K562 (cell line): ENCODE measurements around the gene ABCC9. TPM values are rescaled to one million over a fixed set of nuclear protein-coding genes. Genes with fewer than 3 reads are reported as not detected.

Experiments
- ATAC-seq: fragments of 200-7000 bp; cut with Tn5 transposase; 3 replicates; pipeline ENCODE4 v1.9.1; 2020; ENCODE audit warnings: moderate library complexity
- BruUV-seq: library from RNA; stranded (reverse); fragments of 400-500 nt; replicated peaks from 2 replicates; lab custom pipeline; 2021; lab: Mats Ljungman, UMichigan
- CTCF ChIA-PET: fragments of 300-600 bp; formaldehyde crosslinking; extraction: SDS; loops from one replicate; lab custom pipeline; 2021; ENCODE audit warnings: low intra/inter-chr PET ratio; lab: Yijun Ruan, JAX
- POLR2A ChIA-PET: fragments of 300-600, 350-650 bp; sonication (Branson Sonifier 250); formaldehyde crosslinking; extraction: SDS; loops from one replicate; lab custom pipeline; 2021; ENCODE audit warnings: antibody characterized with exemption, inconsistent platforms; lab: Yijun Ruan, JAX
- DNase-seq, 4 experiments: peaks; one replicate each; pipeline versions ENCODE4 v3.0.0 to v3.0.0-alpha.2; 2011 to 2018; ENCODE audit warnings: low spot score in 3 of 4, mixed read lengths in 3 of 4; ENCODE audit errors: extremely low read depth in 1 of 4
- FAIRE-seq: peaks from 2 replicates; lab custom pipeline; 2011; peaks lifted over from hg19 to GRCh38; lab: Jason Lieb, UNC
- H2AFZ ChIP-seq: 2 replicates; pipeline ENCODE4 v1.6.0; 2011; ENCODE audit warnings: low read depth, low read length, control low read depth, inconsistent platforms
- H3K27ac ChIP-seq: fragments of 200-600 bp; 3 replicates; pipeline ENCODE4 v1.8.0; 2011; ENCODE audit warnings: low read depth, mild to moderate bottlenecking, control low read depth, inconsistent platforms, low read length, moderate library complexity, mixed read lengths; ENCODE audit errors: extremely low read depth
- H3K27me3 ChIP-seq, 2 experiments: fragments of 300-600 bp in 1 of 2; 2 replicates in 1 of 2; 3 replicates in 1 of 2; pipeline versions ENCODE4 v1.6.0 to v1.8.0; 2011; ENCODE audit warnings: inconsistent platforms in 2 of 2, low read length in 2 of 2, mild to moderate bottlenecking in 1 of 2, mixed read lengths in 1 of 2, moderate library complexity in 1 of 2; ENCODE audit not compliant: control insufficient read depth in 2 of 2, insufficient read depth in 2 of 2
- H3K36me3 ChIP-seq: fragments of 300-600 bp; 3 replicates; pipeline ENCODE4 v1.8.0; 2011; ENCODE audit warnings: mild to moderate bottlenecking, low read length, inconsistent platforms; ENCODE audit not compliant: control insufficient read depth, insufficient read depth
- H3K4me1 ChIP-seq, 2 experiments: fragments of 200-600 bp in 1 of 2; replicated peaks in 1 of 2; 2 replicates in 1 of 2; 3 replicates in 1 of 2; pipeline versions ENCODE4 v1.5.1 to v1.8.0; 2011; ENCODE audit warnings: inconsistent platforms in 2 of 2, low read length in 2 of 2, mild to moderate bottlenecking in 1 of 2, mixed read lengths in 1 of 2, moderate library complexity in 1 of 2; ENCODE audit not compliant: control insufficient read depth in 2 of 2, insufficient read depth in 2 of 2
- H3K4me2 ChIP-seq: 2 replicates; pipeline ENCODE4 v1.6.1; 2011; ENCODE audit warnings: low read length, control low read depth, inconsistent platforms, mixed read lengths; ENCODE audit not compliant: insufficient read depth
- H3K4me3 ChIP-seq: fragments of 200-600 bp; sonication (generic), shearing (Covaris generic); 2 replicates; pipeline ENCODE4 v1.5.1; 2016; ENCODE audit warnings: control low read depth, inconsistent platforms
- H3K79me2 ChIP-seq: fragments of 200-600 bp; 3 replicates; pipeline ENCODE4 v1.8.0; 2011; ENCODE audit warnings: low read length, inconsistent platforms; ENCODE audit not compliant: control insufficient read depth, insufficient read depth
- H3K9ac ChIP-seq, 2 experiments: 2 replicates each; pipeline versions ENCODE4 v1.6.0 to v1.6.1; 2011; ENCODE audit warnings: low read depth in 2 of 2, low read length in 2 of 2, control low read depth in 1 of 2, inconsistent platforms in 1 of 2, mild to moderate bottlenecking in 1 of 2, mixed read lengths in 1 of 2; ENCODE audit not compliant: insufficient read depth in 1 of 2
- H3K9me1 ChIP-seq: one replicate; pipeline ENCODE4 v1.6.0; 2011; ENCODE audit warnings: inconsistent platforms, mild to moderate bottlenecking, low read length, moderate library complexity; ENCODE audit not compliant: control insufficient read depth, insufficient read depth
- H3K9me3 ChIP-seq: replicated peaks from 2 replicates; pipeline ENCODE4 v1.5.1; 2011; ENCODE audit warnings: low read depth, low read length, inconsistent platforms; ENCODE audit not compliant: control insufficient read depth, insufficient read depth
- H4K20me1 ChIP-seq: replicated peaks from 2 replicates; pipeline ENCODE4 v1.6.1; 2011; ENCODE audit warnings: low read length, inconsistent platforms, mixed read lengths; ENCODE audit not compliant: control insufficient read depth, insufficient read depth
- ASH1L ChIP-seq: fragments of 450-650 bp; IDR thresholded peaks from 2 replicates; pipeline ENCODE4 v1.6.1; 2018; ENCODE audit warnings: borderline replicate concordance, mild to moderate bottlenecking, low read depth; ENCODE audit not compliant: partially characterized antibody
- ATF3 ChIP-seq, 2 experiments: fragments of 450-650 bp in 1 of 2; sonication (generic) in 1 of 2; formaldehyde crosslinking in 1 of 2; IDR thresholded peaks in 1 of 2; conservative IDR thresholded peaks in 1 of 2; 2 replicates each; pipeline versions ENCODE4 v1.6.1 to v1.8.1; 2016 to 2023; ENCODE audit warnings: mild to moderate bottlenecking in 2 of 2, moderate library complexity in 2 of 2, inconsistent platforms in 1 of 2, missing genetic modification reagents in 1 of 2
- CBX1 ChIP-seq: sonication (generic); IDR thresholded peaks from 2 replicates; pipeline ENCODE4 v1.6.1; 2016; ENCODE audit warnings: antibody characterized with exemption, low read depth, mild to moderate bottlenecking
- CREB3L1 ChIP-seq: fragments of 450-650 bp; IDR thresholded peaks from 2 replicates; pipeline ENCODE4 v1.6.1; 2014; ENCODE audit warnings: low read depth, mild to moderate bottlenecking, moderate library complexity, borderline replicate concordance
- FOXJ3 ChIP-seq: sonication (generic); formaldehyde crosslinking; IDR thresholded peaks from 2 replicates; pipeline ENCODE4 v1.4.0; 2020; ENCODE audit warnings: mild to moderate bottlenecking, missing genetic modification reagents
- HDAC8 ChIP-seq: fragments of 450-650 bp; IDR thresholded peaks from 2 replicates; pipeline ENCODE4 v1.6.1; 2016; ENCODE audit warnings: mild to moderate bottlenecking, missing genetic modification characterization, moderate library complexity, missing compliant biosample characterization
- HMGN3 ChIP-seq: IDR thresholded peaks from 2 replicates; pipeline ENCODE4 v1.6.1; 2011; ENCODE audit warnings: borderline replicate concordance, low read depth, mild to moderate bottlenecking, mixed read lengths, low read length; ENCODE audit not compliant: insufficient read length; ENCODE audit errors: extremely low read depth
- NCOA1 ChIP-seq: fragments of 450-650 bp; IDR thresholded peaks from 2 replicates; pipeline ENCODE4 v1.6.1; 2016; ENCODE audit warnings: low read depth
- POLR2B ChIP-seq: fragments of 450-650 bp; IDR thresholded peaks from 2 replicates; pipeline ENCODE4 v1.6.1; 2018; ENCODE audit warnings: low read depth; ENCODE audit not compliant: partially characterized antibody
- RFX1 ChIP-seq: fragments of 450-650 bp; IDR thresholded peaks from 2 replicates; pipeline ENCODE4 v1.6.1; 2016; ENCODE audit warnings: mild to moderate bottlenecking, moderate library complexity
- RHOXF2B ChIP-seq: fragments of 250-450 bp; sonication (Bioruptor Pico); conservative IDR thresholded peaks from 2 replicates; pipeline ENCODE4 v1.5.1; 2021
- ZNF124 ChIP-seq: sonication (generic); formaldehyde crosslinking; IDR thresholded peaks from 2 replicates; pipeline ENCODE4 v1.8.1; 2022; ENCODE audit warnings: missing genetic modification reagents
- WGBS: fragments of 100-300 bp; shearing (Covaris generic); methylation state at CpG from one replicate; pipeline ENCODE4 v1.1.6; 2016; ENCODE audit warnings: low coverage, mixed read lengths; ENCODE audit not compliant: insufficient coverage; ENCODE audit errors: missing lambda C conversion rate; 5-methylcytosine and 5-hydroxymethylcytosine counted together
- in situ Hi-C: fragments of 300-500 bp; cut with MboI; formaldehyde crosslinking; loops from 4 replicates; pipeline ENCODE4 v1.15.0; 2018; ENCODE audit warnings: inconsistent platforms, mixed read lengths
- intact Hi-C: fragments of 100-400 bp; cut with micrococcal nuclease; formaldehyde crosslinking; loops from 2 replicates; pipeline ENCODE4 v1.14.2; 2022
- polyA plus RNA-seq, 8 experiments: library from polyadenylated mRNA; depleted of rRNA in 4 of 8; stranded (reverse) in 5 of 8; unstranded in 3 of 8; fragments of >200 nt; fragmentation: Nextera tagmentation in 2 of 8; fragmentation: Illumina TruSeq in 1 of 8; extraction: Ambion mirVana in 2 of 8; extraction: Trizol in 1 of 8; gene quantifications; 2 replicates each; pipeline versions ENCODE4 v1.2.1 to v1.2.3, GENCODE V29; 2011 to 2014; ENCODE audit warnings: inconsistent platforms in 1 of 8, missing spikeins in 1 of 8
- total RNA-seq, 7 experiments: library from RNA; depleted of rRNA in 6 of 7; stranded (reverse); fragments of >200 nt in 6 of 7; fragmentation: Illumina TruSeq in 2 of 7; extraction: Trizol in 2 of 7; gene quantifications; 2 replicates each; pipeline versions ENCODE4 v1.2.1 to v1.2.3, GENCODE V29; 2011 to 2021; ENCODE audit warnings: low replicate concordance in 1 of 7

Gene ABCC9
- total and polyA plus RNA-seq, 9 of the 15 experiments (the other 6 are each of a cell fraction or from before 2014, with no cell fraction given): 0.05 to 0.40 (median 0.18) TPM

GRCh38 chr12:21827083-21827482, 114.1 kb downstream of the ABCC9 start:
- TF ChIP-seq ASH1L: no peak
- TF ChIP-seq ATF3 (IDR thresholded peaks at IDR 0.05): no peak
- TF ChIP-seq ATF3 (CRISPR knock-in tag; conservative IDR thresholded peaks at IDR 0.05): no peak
- no peak for TF ChIP-seq FOXJ3 (CRISPR knock-in tag)
- no peak for TF ChIP-seq HMGN3
- no peak for TF ChIP-seq RFX1
- no peak for TF ChIP-seq RHOXF2B
- TF ChIP-seq POLR2B: no peak
- no peak for TF ChIP-seq CBX1
- no peak for TF ChIP-seq CREB3L1
- no peak for TF ChIP-seq NCOA1
- no peak for TF ChIP-seq ZNF124
- no peak for TF ChIP-seq HDAC8 (tag)
- ChIA-PET POLR2A (no interaction called here), CTCF (no interaction called here)
- intact Hi-C loops: no loop called here
- Histone ChIP-seq H3K9me3 (no peaks in the 10 kb centered on the region), H3K4me2 (no peak overlapping the region), H3K4me3 (no peak overlapping the region), H3K36me3 (no peaks in the 10 kb centered on the region), H3K27ac (no peak overlapping the region), H4K20me1 (no peaks in the 10 kb centered on the region), H3K27me3 (no peaks in the 10 kb centered on the region), H2AFZ (no peak overlapping the region), H3K9me1 (no peaks in the 10 kb centered on the region), H3K79me2 (no peaks in the 10 kb centered on the region), H3K4me1 (no peaks in the 10 kb centered on the region), H3K9ac (no peak overlapping the region)
- ATAC-seq (no peak), FAIRE-seq (no peak), DNase-seq (no peak)
- no TSS peak for BruUV-seq
- in situ Hi-C loops: no loop called here
- 0% methylated on average over 3 of the region's 3 CpGs for WGBS
